Endothelial cell of coronary artery (primary cell): ENCODE data around the gene ZNF408. TPM values are rescaled to one million over a fixed set of nuclear protein-coding genes. Genes with fewer than 3 reads are reported as not detected.

Experiments used
- total RNA-seq: library from RNA; depleted of rRNA; stranded (reverse); fragments of >200 nt; gene quantifications from 2 replicates; pipeline ENCODE4 v1.2.3, GENCODE V29; 2014

ZNF408 gene
- total RNA-seq = 4.5 and 5.4 TPM in 2 replicates

GRCh38 chr11:46700241-46701077 lies at the start of gene ZNF408, which contains the start of gene ARHGAP1:
ZNF408 (plus strand) TSS chr11:46701031; CDS start chr11:46701048, 17 bp downstream.
ARHGAP1 (minus strand) TSS chr11:46700619; CDS start chr11:46696107, 4,512 bp downstream.

DNA sequence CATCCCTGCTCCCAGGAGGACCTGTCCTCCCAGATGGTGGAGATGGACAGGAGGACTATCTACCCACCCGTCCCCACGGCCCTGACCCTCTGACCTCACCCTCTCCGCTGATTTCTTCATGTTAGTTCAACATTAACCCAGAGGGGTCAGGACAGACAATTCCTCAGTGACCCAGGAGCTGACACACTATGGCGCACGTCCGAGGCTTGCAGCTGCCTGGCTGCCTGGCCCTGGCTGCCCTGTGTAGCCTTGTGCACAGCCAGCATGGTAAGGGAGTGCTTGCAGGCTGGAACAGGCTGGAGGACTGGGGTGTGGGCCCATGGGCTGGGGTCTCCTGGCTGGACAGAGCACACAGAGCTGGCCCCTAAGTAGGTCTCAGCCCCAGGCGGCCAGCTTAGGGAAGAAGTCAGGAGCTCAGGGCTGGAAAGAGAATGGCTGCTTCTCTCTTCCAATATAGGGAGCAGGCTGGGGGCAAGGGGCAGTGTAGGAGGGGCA lies 18.3 kb downstream of the ZNF408 start, which contains the start of gene F2:
Gene F2, plus strand, starts transcription at position 166 of the 495 bp plus-strand sequence. Its CDS starts 23 bp downstream, at position 189.

Other genes with a start within 250 kb of the ZNF408 start
- gene AMBRA1, start 107.0 kb upstream of the ZNF408 start, total RNA-seq = 20.5 and 21.2 TPM in 2 replicates
- gene HARBI1, start 83.8 kb upstream of the ZNF408 start, total RNA-seq = 4.2 and 4.5 TPM in 2 replicates
- 55.0 and 60.6 TPM in 2 replicates for gene ATG13, start 83.5 kb upstream of the ZNF408 start, total RNA-seq
- 14.8 and 18.2 TPM in 2 replicates for gene ARHGAP1, start 412 bp upstream of the ZNF408 start, total RNA-seq
- 0.09 TPM in 1 of 2 replicates, not detected in the other for gene F2, start 18.2 kb downstream of the ZNF408 start, total RNA-seq
- gene CKAP5, start 145.2 kb downstream of the ZNF408 start, total RNA-seq = 77.4 and 77.5 TPM in 2 replicates
- gene LRP4, start 217.5 kb downstream of the ZNF408 start, total RNA-seq = 0.66 and 0.90 TPM in 2 replicates
- gene CSTPP1, start 235.7 kb downstream of the ZNF408 start, total RNA-seq = 11.1 and 13.1 TPM in 2 replicates